ENCODE measurements around the gene FAM240A. TPM values are rescaled to one million over a fixed set of nuclear protein-coding genes. Genes with fewer than 3 reads are reported as not detected.

Gene FAM240A
- total RNA-seq, 1 experiment from 2014 or later, result not detected

- no peak for TF ChIP-seq FOSL1 (IDR thresholded peaks at IDR 0.05; ENCODE audit: low read depth)
- TF ChIP-seq MAX (IDR thresholded peaks at IDR 0.05), result no peak
- no peak for TF ChIP-seq ZFX (IDR thresholded peaks at IDR 0.05)
- no peak for TF ChIP-seq JUND (IDR thresholded peaks at IDR 0.05)
- no peak for TF ChIP-seq ATF3 (IDR thresholded peaks at IDR 0.05)
- no peak for TF ChIP-seq SRF (IDR thresholded peaks at IDR 0.05; ENCODE audit: low read depth)
- no peak for TF ChIP-seq REST (IDR thresholded peaks at IDR 0.05; ENCODE audit: low read depth)
- no peak for TF ChIP-seq CEBPB (IDR thresholded peaks at IDR 0.05; ENCODE audit: low read depth)
- TF ChIP-seq SP1 (IDR thresholded peaks at IDR 0.05; ENCODE audit: low read depth), result no peak
Observed at GRCh38 chr3:46662771-46663551, 50.6 kb downstream of the FAM240A start (continued).

- Histone ChIP-seq H3K27me3 (ENCODE audit: insufficient read depth, low read length) (no peaks in the 10 kb centered on the region), H3K36me3 (ENCODE audit: control insufficient read depth in 1 of 2, insufficient read depth in 2 of 2, low read length in 2 of 2) (no peaks in the 10 kb centered on the region), H4K20me1 (ENCODE audit: insufficient read depth) (no peaks in the 10 kb centered on the region), H3K9me3 (ENCODE audit: control insufficient read depth in 1 of 2, insufficient read depth in 1 of 2, low read depth in 1 of 2, low read length in 2 of 2) (no peaks in the 10 kb centered on the region), H3K79me2 (ENCODE audit: insufficient read depth, low read length) (no peaks in the 10 kb centered on the region), H3K9ac (ENCODE audit: low read length) (no peak overlapping the region), H3K4me1 (ENCODE audit: control insufficient read depth in 1 of 2, insufficient read depth in 2 of 2, low read length in 2 of 2) (peaks cover 5 to 9% of the 10 kb centered on the region in 2 experiments; a peak in 3 of 4 replicates), H3K27ac (ENCODE audit: low read depth, low read length) (no peak overlapping the region), H2AFZ (ENCODE audit: low read depth, low read length, poor library complexity, severe bottlenecking) (no peak overlapping the region), H3K9me2 (ENCODE audit: insufficient read depth) (no peaks in the 10 kb centered on the region), H3K4me2 (ENCODE audit: low read length) (no peak overlapping the region), H3K4me3 (replicated peaks in 1 of 2; ENCODE audit: low read depth in 1 of 2, low read length in 2 of 2) (no peak overlapping the region)
- TF ChIP-seq RAD21 (IDR thresholded peaks at IDR 0.05; ENCODE audit: low read depth) (peak; percentile 76), SRF (IDR thresholded peaks at IDR 0.05; ENCODE audit: low read depth) (no peak), POLR2AphosphoS5 (IDR thresholded peaks at IDR 0.05; ENCODE audit: low read depth, low read length) (no peak), MAX (IDR thresholded peaks at IDR 0.05) (no peak), SP1 (IDR thresholded peaks at IDR 0.05; ENCODE audit: low read depth) (no peak), EZH2phosphoT487 (IDR thresholded peaks at IDR 0.05; ENCODE audit: borderline replicate concordance) (no peak), CTCF (IDR thresholded peaks at IDR 0.05 in 2 of 3, conservative IDR thresholded peaks at IDR 0.05 in 1 of 3; ENCODE audit: borderline replicate concordance in 1 of 3, insufficient read depth in 1 of 3, low read depth in 2 of 3, low read length in 2 of 3) (peak; percentile 46 to 81 (median 55)), POLR2A (IDR thresholded peaks at IDR 0.05; ENCODE audit: borderline replicate concordance, extremely low read depth, insufficient read depth, insufficient read length) (no peak), CEBPB (IDR thresholded peaks at IDR 0.05; ENCODE audit: low read depth) (no peak), ZNF274 (IDR thresholded peaks at IDR 0.05; ENCODE audit: low read depth, low read length) (no peak), YY1 (IDR thresholded peaks at IDR 0.05; ENCODE audit: extremely low read depth, insufficient replicate concordance, low read depth, low read length) (no peak), CBX3 (IDR thresholded peaks at IDR 0.05; ENCODE audit: low read depth) (no peak), JUND (IDR thresholded peaks at IDR 0.05) (no peak), ZFX (IDR thresholded peaks at IDR 0.05) (no peak), FOSL1 (IDR thresholded peaks at IDR 0.05; ENCODE audit: low read depth) (no peak), ELF1 (IDR thresholded peaks at IDR 0.05; ENCODE audit: borderline replicate concordance, low read depth) (no peak)
- ATAC-seq (peak; percentile 77), DNase-seq (ENCODE audit: low read depth, low spot score) (no peak)
- ChIA-PET RAD21 (ENCODE audit: low non-redundant PET in 1 of 2, low total read pairs in 2 of 2, uncharacterized antibody in 2 of 2, unreplicated experiment in 2 of 2) (interaction anchor here in 1 of 2 experiments (0.7 kb wide), 1 partner anchor 39 kb away, joined by 3 read pairs; no protein-coding TSS in a partner anchor), CTCF (interaction anchor here (0.6 to 1.1 kb wide), 6 partner anchors 30 to 660 kb away, joined by 3 to 9 read pairs (median 4); partner anchors contain the start of gene ALS2CL), POLR2A (interaction anchor here (0.6 kb wide), 1 partner anchor 1063 kb away, joined by 3 read pairs; no protein-coding TSS in a partner anchor)
- intact Hi-C loops (cut with micrococcal nuclease), result loop anchor here (1.0 kb wide), 2 partner anchors 232 to 246 kb away; no protein-coding TSS in a partner anchor
- BruUV-seq (replicated peaks), result no TSS peak
Observed at GRCh38 chr3:46663591-46664135, 51.3 kb downstream of the FAM240A start.
